ENCODE data around the gene ZC3H12C. TPM values are rescaled to one million over a fixed set of nuclear protein-coding genes. Genes with fewer than 3 reads are reported as not detected.

Gene ZC3H12C
- total and polyA plus RNA-seq, 2 of the 13 experiments (the other 11 are each of a cell fraction or from before 2014, with no cell fraction given) = 2.4 to 5.7 TPM

DNA sequence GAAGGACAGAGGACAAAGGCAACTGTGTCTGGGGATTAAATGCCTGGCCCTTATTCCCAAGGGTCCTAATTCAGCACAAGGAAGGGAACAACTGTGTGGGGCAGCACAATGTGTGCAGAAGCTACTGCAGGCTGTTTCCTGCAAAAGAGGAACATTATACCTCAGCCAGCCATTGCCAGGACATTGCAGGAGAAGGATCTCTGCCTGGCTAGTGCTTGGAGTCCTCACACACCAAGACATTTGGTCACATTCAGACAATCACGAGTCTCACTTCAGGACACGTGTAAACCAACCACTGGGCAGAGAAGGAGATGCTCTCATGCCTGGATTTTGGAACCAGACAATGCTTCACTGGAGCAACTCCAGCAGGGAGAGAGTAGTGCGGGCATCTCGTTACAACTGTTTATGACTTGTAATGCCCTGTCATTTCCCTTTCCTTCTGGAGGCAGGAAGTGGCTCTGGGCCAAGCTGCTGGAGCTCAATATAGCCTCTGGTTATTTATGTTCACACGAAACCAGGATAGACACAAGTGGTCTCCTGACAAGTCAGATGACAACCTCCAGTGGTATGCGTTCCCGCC, 23.9 kb upstream of the ZC3H12C start (continued):
- TF ChIP-seq ZNF761 (CRISPR knock-in tag; conservative IDR thresholded peaks at IDR 0.05) (no peak), ZNF317 (CRISPR knock-in tag; IDR thresholded peaks at IDR 0.05) (no peak), IKZF1 (IDR thresholded peaks at IDR 0.05) (no peak), ZFP36L2 (CRISPR knock-in tag; IDR thresholded peaks at IDR 0.05) (no peak)

DNA sequence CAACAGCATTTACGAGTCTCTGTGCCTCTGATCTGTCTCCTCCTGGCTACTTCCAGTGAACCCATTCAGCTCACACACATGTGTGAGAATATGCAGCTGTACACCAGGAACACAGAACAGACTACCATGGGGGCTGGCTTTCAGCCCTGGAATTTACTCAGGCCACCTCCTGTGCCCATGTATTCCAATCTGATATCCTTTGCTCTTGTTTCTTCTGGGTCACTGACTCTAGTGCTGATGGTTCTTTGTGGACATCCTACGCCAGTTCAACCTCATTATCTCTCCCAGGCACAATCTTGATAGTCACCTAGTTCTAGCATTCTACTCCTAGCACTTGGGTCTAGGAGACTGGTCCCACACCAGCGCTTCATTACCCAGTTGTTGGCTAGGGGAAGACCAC, 23.0 kb upstream of the ZC3H12C start:
- ATAC-seq (no peak), FAIRE-seq (no peak), DNase-seq (ENCODE audit: low spot score) (no peak)
- WGBS (ENCODE audit: low lambda C conversion rate) = 26% methylated on average over 3 of the region's 3 CpGs
- no TSS peak for BruUV-seq (replicated peaks)
- in situ Hi-C loops (cut with HindIII; ENCODE audit: extremely low pct_ligation_motif_present, low pct_unique_long_range_greater_than_20kb) (no loop called here), intact Hi-C loops (cut with micrococcal nuclease; ENCODE audit: unreplicated experiment) (no loop called here)
- Histone ChIP-seq H3K36me3 (replicated peaks in 1 of 2; ENCODE audit: control insufficient read depth in 1 of 2, insufficient read depth in 2 of 2, low read length in 2 of 2) (no peaks in the 10 kb centered on the region), H2AFZ (ENCODE audit: low read length) (no peak overlapping the region), H3K4me3 (replicated peaks in 1 of 3; ENCODE audit: insufficient read depth in 1 of 3, low read depth in 2 of 3, low read length in 3 of 3) (no peak overlapping the region), H3K9me3 (ENCODE audit: low read length) (no peaks in the 10 kb centered on the region), H3K4me2 (ENCODE audit: low read depth, low read length) (no peak overlapping the region), H3K79me2 (ENCODE audit: insufficient read depth, low read length) (no peaks in the 10 kb centered on the region), H3K4me1 (ENCODE audit: insufficient read depth, low read length) (no peaks in the 10 kb centered on the region), H3K9ac (ENCODE audit: insufficient read depth, low read depth, low read length) (no peak overlapping the region), H4K20me1 (ENCODE audit: insufficient read depth, low read length) (no peaks in the 10 kb centered on the region), H3K27ac (ENCODE audit: extremely low read length, insufficient read depth, low read length) (no peak overlapping the region), H3K27me3 (ENCODE audit: control insufficient read depth in 1 of 2, insufficient read depth in 2 of 2, low read length in 2 of 2) (peaks cover 0 to 2% of the 10 kb centered on the region in 2 experiments; a peak in 1 of 5 replicates)
- ChIA-PET POLR2A (no interaction called here), CTCF (ENCODE audit: low intra/inter-chr PET ratio, low total read pairs) (no interaction called here)
- TF ChIP-seq ZNF878 (CRISPR knock-in tag; IDR thresholded peaks at IDR 0.05) = no peak
- no peak for TF ChIP-seq YY1 (IDR thresholded peaks at IDR 0.05; ENCODE audit: insufficient read depth, insufficient replicate concordance, low read depth, low read length)
- TF ChIP-seq TCF12 (IDR thresholded peaks at IDR 0.05) = no peak
- TF ChIP-seq TCF12 (CRISPR knock-in tag; IDR thresholded peaks at IDR 0.05) = no peak
- TF ChIP-seq, protein P1, sequence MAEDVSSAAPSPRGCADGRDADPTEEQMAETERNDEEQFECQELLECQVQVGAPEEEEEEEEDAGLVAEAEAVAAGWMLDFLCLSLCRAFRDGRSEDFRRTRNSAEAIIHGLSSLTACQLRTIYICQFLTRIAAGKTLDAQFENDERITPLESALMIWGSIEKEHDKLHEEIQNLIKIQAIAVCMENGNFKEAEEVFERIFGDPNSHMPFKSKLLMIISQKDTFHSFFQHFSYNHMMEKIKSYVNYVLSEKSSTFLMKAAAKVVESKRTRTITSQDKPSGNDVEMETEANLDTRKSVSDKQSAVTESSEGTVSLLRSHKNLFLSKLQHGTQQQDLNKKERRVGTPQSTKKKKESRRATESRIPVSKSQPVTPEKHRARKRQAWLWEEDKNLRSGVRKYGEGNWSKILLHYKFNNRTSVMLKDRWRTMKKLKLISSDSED (CRISPR knock-in tag; IDR thresholded peaks at IDR 0.05) = no peak
- no peak for TF ChIP-seq KLF16 (CRISPR knock-in tag; IDR thresholded peaks at IDR 0.05)
- TF ChIP-seq PHF20 (CRISPR knock-in tag; IDR thresholded peaks at IDR 0.05) = no peak
- TF ChIP-seq, protein P2, sequence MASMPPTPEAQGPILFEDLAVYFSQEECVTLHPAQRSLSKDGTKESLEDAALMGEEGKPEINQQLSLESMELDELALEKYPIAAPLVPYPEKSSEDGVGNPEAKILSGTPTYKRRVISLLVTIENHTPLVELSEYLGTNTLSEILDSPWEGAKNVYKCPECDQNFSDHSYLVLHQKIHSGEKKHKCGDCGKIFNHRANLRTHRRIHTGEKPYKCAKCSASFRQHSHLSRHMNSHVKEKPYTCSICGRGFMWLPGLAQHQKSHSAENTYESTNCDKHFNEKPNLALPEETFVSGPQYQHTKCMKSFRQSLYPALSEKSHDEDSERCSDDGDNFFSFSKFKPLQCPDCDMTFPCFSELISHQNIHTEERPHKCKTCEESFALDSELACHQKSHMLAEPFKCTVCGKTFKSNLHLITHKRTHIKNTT (CRISPR knock-in tag; IDR thresholded peaks at IDR 0.05) = no peak
- no peak for TF ChIP-seq ADNP (CRISPR knock-in tag; IDR thresholded peaks at IDR 0.05)
- TF ChIP-seq ZNF234 (CRISPR knock-in tag; conservative IDR thresholded peaks at IDR 0.05) = no peak
- TF ChIP-seq YEATS2 (CRISPR knock-in tag; IDR thresholded peaks at IDR 0.05; ENCODE audit: borderline replicate concordance) = no peak
- no peak for TF ChIP-seq SSRP1 (CRISPR knock-in tag; IDR thresholded peaks at IDR 0.05)
- TF ChIP-seq ZNF317 (CRISPR knock-in tag; IDR thresholded peaks at IDR 0.05) = no peak
- no peak for TF ChIP-seq FOXP1 (IDR thresholded peaks at IDR 0.05)
- TF ChIP-seq FOXP1 (CRISPR knock-in tag; IDR thresholded peaks at IDR 0.05) = no peak
- no peak for TF ChIP-seq SNAPC2 (CRISPR knock-in tag; IDR thresholded peaks at IDR 0.05)
